Measurements from ENCODE around the gene ACTN4.

DNA sequence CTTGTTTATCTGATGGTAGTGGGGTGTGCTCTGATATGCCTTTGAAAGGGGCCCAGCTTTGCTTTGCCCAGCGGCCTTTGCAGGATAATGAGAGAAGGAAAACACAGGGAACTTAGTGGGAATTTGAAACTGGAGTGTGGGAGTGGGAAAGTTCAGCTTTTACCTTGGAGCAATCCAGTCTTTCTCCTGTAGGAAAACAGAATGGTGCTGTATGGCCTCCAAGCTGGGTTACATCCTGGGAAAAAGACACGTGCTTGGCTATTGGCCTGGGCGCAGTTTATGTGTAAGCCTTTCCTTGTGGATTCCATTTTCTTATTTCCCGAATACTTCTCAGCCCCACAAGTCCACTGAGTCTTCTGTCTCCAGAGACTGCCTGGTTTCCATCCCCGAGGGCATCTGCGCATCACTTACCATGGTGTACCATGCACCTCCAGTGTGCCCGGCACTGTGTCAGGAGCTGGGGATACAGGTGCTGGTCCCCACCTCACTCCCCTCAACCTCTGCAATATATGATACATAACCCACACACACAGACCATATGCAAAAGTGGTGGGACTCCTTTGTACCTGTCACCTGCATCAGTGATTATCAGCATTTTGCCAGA lies 31.5 kb downstream of the ACTN4 start:
- TF ChIP-seq CTCF (conservative IDR thresholded peaks at IDR 0.05; ENCODE audit: low read length) (no peak), EZH2phosphoT487 (IDR thresholded peaks at IDR 0.05; ENCODE audit: borderline replicate concordance, low read depth, low read length) (no peak)
